ENCODE results near the gene ATXN1.

- TF ChIP-seq CTCF (IDR thresholded peaks at IDR 0.05) (no peak), POLR2A (IDR thresholded peaks at IDR 0.05) (no peak)
Observed at GRCh38 chr6:16697437-16698161, 63.7 kb downstream of the ATXN1 start.

Data from testis (tissue), 2 donors.